ENCODE results near the gene CPA5. TPM values are rescaled to one million over a fixed set of nuclear protein-coding genes. Genes with fewer than 3 reads are reported as not detected.

CPA5 gene
- total and polyA plus RNA-seq, 9 of the 15 experiments (the other 6 are each of a cell fraction or from before 2014, with no cell fraction given): 0.13 to 2.4 (median 0.91) TPM

- no peak for TF ChIP-seq ATF1 (CRISPR knock-in tag; IDR thresholded peaks at IDR 0.05)
- no peak for TF ChIP-seq ATF1 (tag; IDR thresholded peaks at IDR 0.05)
- no peak for TF ChIP-seq BRD9 (IDR thresholded peaks at IDR 0.05; ENCODE audit: low read depth, partially characterized antibody)
- TF ChIP-seq ZNF592 (IDR thresholded peaks at IDR 0.05): no peak
- no peak for TF ChIP-seq ZNF717 (CRISPR knock-in tag; IDR thresholded peaks at IDR 0.05)
- 0 out of 2 replicates have a peak, but pooled peaks have one; percentile 12 for TF ChIP-seq L3MBTL2 (IDR thresholded peaks at IDR 0.05)
- peak; percentile 55 for TF ChIP-seq MGA (IDR thresholded peaks at IDR 0.05)
- peak in 1 of 3 experiments; percentile 61 for TF ChIP-seq YY1 (IDR thresholded peaks at IDR 0.05; ENCODE audit: borderline replicate concordance in 1 of 3, control insufficient read depth in 1 of 3, extremely low read depth in 1 of 3, insufficient read depth in 3 of 3, insufficient read length in 1 of 3, insufficient replicate concordance in 2 of 3, low read depth in 1 of 3, low read length in 2 of 3)
- TF ChIP-seq SNRNP70 (optimal IDR thresholded peaks at IDR 0.05; ENCODE audit: low read depth, low read length): no peak
- no peak for TF ChIP-seq STAG1 (CRISPR knock-in tag; IDR thresholded peaks at IDR 0.05; ENCODE audit: borderline replicate concordance)
Observed at GRCh38 chr7:130372402-130373165, 28.0 kb downstream of the CPA5 start (continued).

All from K562 (cell line).